DND-41 (cell line): ENCODE results near the gene GPR37L1.

ENCODE experiments used
- CTCF ChIP-seq: IDR thresholded peaks from 2 replicates; pipeline ENCODE4 v1.5.1; 2012; ENCODE audit warnings: borderline replicate concordance, low read length, moderate library complexity, mild to moderate bottlenecking; ENCODE audit not compliant: poor library complexity, severe bottlenecking; ENCODE audit errors: extremely low read depth
- EZH2 ChIP-seq: IDR thresholded peaks from 3 replicates; pipeline ENCODE4 v1.6.1; 2012; ENCODE audit warnings: borderline replicate concordance, low read depth, mild to moderate bottlenecking, moderate library complexity, low read length, inconsistent platforms; ENCODE audit not compliant: severe bottlenecking

- TF ChIP-seq EZH2 (no peak), CTCF (no peak)
Observed at GRCh38 chr1:202154148-202154765, 31.5 kb downstream of the GPR37L1 start.
